ENCODE results near the gene TARS2.
A peak's percentile ranks its signal among the peaks of the same experiment; 100 is the strongest.

Gene TARS2

DNA sequence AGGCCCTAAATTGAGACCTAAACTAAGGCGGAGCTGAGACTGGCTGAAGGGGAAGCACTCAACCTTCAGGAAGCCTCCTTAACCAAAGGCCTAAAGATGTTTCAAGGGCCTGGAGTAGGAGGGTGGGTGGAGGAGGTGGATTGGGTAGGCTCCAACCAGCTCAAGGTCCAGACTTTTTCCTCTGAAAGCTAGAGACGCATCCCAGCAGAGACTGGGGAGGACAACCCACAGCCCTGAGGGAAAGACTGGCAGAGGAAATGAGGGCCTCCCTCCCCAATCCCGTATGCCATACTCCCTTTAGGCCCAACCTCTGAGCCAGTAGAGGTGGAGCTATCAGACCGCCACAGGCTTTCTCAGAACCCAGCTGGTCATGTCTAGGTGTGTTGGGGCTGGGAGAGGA lies 21.8 kb downstream of the TARS2 start:
- DNase-seq (ENCODE audit: low spot score): no peak

- no peak for DNase-seq (ENCODE audit: low spot score)
Measured at GRCh38 chr1:150511551-150511950, 24.3 kb downstream of the TARS2 start.

DNA sequence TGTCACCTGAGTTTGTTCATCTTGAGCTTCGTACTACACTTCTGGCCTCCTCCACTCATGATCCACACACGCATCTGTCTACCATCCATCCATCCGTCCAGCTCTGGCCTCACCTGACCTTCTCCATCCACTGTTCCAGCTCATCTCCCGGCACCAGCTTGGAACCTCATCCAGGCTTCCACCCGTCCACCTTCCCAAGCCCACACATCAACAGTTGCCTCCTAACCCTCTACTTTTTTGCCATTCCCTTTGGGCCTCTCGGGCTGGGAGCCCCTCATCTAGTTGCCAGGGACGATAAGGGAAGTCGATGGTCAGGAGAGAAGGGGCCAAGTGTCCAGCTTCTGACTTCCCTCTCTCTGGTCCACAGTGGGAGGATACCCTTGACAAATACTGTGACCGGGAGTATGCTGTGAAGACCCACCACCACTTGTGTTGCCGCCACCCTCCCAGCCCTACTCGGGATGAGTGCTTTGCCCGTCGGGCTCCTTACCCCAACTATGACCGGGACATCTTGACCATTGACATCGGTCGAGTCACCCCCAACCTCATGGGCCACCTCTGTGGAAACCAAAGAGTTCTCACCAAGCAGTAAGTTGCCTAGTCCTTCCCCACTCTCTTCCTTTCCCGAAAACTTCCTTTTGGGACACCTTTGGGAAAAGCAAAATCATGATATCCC lies 24.9 kb downstream of the TARS2 start:
- DNase-seq (ENCODE audit: low spot score): no peak

DNA sequence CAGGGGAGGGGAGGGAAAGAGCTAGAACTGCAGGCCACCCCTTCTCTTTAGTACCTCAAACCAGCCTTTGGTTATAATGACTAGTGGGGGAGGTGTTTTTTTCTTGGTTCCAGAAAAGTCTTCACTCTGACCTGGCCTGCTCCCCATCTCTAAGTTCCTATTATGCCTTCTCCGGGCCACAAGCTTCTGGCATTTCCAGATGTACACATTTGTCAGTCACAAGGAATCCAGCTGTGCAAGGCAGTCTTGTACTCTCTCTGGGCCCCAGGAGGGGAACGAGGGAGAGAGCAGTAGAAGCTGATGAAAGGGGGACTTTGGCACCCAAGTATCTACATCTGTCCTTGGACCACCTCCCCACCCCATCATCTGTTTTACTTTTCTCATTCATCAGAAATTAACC lies 25.6 kb downstream of the TARS2 start:
- no peak for DNase-seq (ENCODE audit: low spot score)

DNA sequence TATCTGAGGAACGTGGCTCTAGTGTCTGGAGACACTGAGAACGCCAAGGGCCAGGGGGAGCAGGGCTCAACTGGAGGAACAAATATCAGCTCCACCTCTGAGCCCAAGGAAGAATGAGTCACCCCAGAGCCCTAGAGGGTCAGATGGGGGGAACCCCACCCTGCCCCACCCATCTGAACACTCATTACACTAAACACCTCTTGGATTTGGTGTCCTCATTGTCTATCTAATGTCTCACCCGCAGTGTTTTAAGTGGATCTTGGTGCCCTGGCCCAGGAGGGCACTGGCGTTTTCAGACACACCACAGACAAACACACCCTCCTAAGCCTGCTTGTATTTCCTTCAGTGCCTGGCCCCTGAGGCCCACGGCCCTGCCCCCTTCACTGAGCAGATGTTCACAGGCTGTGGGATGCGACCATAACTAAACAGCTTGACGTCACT lies 26.2 kb downstream of the TARS2 start:
- DNase-seq (ENCODE audit: low spot score): no peak

DNA sequence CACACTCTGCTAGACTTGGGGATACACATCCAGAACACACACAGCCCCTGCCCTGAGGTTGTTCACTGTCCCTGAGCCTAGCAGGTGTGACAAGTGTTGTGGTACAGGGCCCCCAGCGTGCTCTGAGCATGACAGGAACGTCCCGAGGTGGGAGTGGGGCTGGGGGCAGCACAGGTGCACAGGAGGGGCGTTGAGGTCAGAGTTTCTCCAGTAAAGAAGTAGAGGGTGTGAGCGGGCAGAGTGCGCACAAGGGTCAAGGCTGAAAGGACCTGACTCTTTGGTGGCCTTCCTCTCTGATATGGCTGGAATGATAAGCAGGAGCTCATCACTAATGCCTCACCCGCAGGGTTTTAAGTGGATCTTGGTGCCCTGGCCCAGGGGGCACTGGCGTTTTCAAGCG lies 27.0 kb downstream of the TARS2 start:
- DNase-seq (ENCODE audit: low spot score): no peak

GRCh38 chr1:150514913-150515327 lies 27.7 kb downstream of the TARS2 start:
- no peak for DNase-seq (ENCODE audit: low spot score)

DNA sequence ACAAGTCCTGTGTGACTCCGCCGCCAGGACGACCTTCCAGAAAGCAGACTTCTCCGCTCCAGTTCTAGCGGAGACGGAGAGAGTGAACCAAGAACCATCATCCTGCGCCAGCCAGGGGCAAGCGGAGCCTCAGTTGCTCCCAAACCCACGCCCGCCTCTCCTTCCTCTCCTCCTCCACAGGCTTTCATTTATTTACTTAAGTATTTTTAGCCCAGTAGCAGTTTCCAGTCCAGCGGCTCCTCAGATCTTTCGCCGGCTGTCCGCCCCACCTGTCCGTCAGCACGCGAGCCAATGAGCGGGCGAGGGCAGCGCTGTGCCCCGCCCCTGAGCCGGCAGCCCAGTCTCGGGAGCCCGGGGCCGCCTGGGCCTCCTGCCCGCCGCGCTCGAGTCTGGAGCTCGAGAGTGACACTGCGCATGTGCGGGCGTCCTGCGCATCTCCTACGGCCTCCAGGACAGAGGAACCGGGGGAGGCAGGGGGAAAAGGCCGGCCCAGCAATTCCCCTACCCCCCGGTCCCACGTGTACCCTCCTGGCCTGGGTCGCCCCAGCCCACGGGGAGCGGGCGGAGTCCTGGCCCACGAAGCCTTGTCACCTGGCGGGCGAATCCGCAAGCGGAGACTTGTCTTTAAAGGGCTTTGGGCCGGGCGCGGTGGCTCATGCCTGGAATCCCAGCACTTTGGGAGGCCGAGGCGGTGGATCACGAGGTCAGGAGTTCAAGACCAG lies 28.3 kb downstream of the TARS2 start, which contains the start of gene FALEC:
FALEC (plus strand) TSS at position 425 of the 722 bp plus-strand sequence.
- DNase-seq (ENCODE audit: low spot score): peak; percentile 98

- DNase-seq (ENCODE audit: low spot score): peak; percentile 50
Measured at GRCh38 chr1:150516050-150516591, 28.9 kb downstream of the TARS2 start.

DNA sequence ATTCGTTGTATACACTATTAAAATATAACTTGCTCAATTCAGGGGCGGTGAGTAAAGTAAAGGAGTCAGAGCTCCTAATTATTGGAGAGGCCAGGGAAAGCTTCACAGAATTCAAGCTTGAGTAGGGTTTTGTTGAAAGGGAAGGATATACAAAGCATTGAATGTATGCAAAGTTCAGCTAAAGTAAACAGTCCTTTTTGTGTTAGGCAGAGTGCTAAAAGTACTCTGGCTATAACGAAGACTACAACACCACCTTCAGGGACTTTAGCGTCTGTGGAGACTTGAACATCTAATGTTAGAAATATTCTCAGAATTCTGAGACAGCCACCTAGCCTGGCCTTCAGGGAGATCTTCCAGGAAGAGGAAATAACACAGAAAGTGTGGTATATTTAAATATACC lies 29.4 kb downstream of the TARS2 start:
- DNase-seq (ENCODE audit: low spot score): no peak

DNA sequence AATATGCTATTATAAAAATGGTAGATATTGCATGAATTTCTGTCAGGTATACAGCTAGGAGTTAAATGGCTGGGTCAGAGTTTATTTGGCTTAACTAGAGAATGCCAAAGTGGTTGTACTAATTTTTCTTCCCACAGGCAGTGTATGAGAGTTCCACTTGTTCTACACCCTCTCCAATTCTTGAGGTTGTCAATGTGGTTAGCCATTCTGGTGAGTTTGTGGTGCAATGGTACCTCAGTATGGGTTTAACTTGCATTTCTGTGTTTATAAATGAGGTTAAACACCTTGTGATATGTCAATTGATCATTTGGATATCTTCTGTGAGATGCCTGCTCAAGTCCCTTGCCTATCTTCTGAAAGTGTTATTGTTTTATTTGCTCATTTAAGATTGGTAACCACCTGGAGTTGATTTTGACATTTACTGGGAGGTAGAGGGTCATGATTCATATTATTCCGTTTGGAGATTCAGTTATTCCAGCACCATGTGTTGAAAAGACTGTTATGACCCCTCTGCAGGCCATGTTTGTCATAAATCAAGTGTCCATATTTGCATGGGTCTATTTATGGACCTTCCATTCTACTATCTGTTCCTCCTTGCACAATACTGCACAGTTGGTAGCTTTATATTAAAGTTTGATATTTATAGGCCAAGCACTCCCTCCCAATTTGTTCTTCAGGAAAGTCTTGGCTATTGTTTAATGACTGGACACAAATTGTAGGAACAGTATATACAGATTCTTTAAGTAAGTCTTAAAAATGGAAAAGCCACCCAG lies 34.2 kb downstream of the TARS2 start:
- no peak for DNase-seq (ENCODE audit: low spot score)

DNA sequence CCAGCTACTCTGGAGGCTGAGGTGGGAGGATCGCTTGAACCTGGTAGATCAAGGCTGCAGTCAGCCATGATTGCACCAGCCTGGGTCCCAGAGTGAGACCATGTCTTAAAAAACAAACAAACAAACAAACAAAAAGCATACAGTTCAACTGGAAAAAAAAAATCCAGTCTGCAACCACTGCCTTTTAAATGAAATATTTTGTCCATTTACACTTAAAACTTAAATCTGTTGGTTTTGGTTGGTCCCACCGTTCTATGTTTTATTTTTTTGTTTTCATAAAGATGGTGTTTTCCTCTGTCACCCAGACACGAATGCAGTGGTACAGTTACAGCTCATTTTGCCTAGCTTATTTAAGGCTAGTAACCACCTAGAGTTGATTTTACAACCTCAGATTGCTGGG lies 38.1 kb downstream of the TARS2 start:
- no peak for DNase-seq (ENCODE audit: low spot score)

GRCh38 chr1:150528196-150528595 lies 41.0 kb downstream of the TARS2 start:
- no peak for DNase-seq (ENCODE audit: low spot score)

DNA sequence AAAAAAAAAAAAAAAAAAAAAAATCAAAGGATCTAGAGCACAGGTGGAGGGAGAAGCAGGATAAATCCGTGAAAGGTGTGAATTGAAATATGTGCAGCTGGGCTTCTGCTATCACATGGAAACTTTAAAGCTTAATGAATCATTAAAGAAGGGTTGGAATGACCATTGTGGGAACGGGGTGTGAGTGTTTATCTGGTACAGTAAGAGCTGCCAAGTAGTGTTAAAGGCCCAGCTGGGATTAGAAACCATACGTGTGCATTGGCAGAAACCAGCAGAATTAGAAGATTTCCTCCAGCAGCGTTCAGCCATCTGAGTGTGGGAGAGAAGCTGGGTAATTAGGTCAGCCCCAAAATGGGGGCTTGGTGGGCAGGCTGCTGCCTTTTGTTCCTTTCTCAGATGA lies 41.8 kb downstream of the TARS2 start:
- DNase-seq (ENCODE audit: low spot score): no peak

- no peak for DNase-seq (ENCODE audit: low spot score)
Measured at GRCh38 chr1:150530491-150531159, 43.4 kb downstream of the TARS2 start.

- DNase-seq (ENCODE audit: low spot score): no peak
Measured at GRCh38 chr1:150532860-150533259, 45.6 kb downstream of the TARS2 start.

DNA sequence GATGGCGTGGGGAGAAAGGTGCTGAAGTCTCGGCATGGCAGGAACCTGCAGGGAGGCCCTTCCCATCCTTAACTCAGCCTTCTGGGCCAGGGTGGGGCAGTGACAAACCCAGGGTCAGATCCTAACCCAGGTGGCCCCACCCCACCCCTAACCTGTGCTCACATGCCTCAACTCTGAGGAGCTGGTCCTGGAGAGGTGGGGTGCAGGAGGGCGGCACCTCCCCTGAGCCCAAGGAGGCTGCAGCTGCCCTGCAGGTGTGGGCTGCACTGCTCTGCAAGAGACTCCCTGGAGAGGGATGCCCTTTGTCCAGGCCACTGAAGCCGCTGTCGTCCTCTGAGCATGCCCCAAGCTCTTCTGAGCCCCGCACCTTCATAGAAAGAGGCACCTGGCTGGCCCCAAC lies 46.8 kb downstream of the TARS2 start:
- no peak for DNase-seq (ENCODE audit: low spot score)

- DNase-seq (ENCODE audit: low spot score): no peak
Measured at GRCh38 chr1:150535511-150536287, 48.5 kb downstream of the TARS2 start.

- DNase-seq (ENCODE audit: low spot score): no peak
Measured at GRCh38 chr1:150536836-150537731, 49.9 kb downstream of the TARS2 start.
